HUDEP-2 (cell line): ENCODE results near the gene CAMTA1.
A peak's percentile ranks its signal among the peaks of the same experiment; 100 is the strongest.

Experiments used
- DNase-seq, 76 experiments: peaks; one replicate each; lab custom pipeline; 2025; ENCODE audit not compliant: unreplicated experiment in 76 of 76; lab: John Stamatoyannopoulos, UW

CAMTA1 gene

DNA sequence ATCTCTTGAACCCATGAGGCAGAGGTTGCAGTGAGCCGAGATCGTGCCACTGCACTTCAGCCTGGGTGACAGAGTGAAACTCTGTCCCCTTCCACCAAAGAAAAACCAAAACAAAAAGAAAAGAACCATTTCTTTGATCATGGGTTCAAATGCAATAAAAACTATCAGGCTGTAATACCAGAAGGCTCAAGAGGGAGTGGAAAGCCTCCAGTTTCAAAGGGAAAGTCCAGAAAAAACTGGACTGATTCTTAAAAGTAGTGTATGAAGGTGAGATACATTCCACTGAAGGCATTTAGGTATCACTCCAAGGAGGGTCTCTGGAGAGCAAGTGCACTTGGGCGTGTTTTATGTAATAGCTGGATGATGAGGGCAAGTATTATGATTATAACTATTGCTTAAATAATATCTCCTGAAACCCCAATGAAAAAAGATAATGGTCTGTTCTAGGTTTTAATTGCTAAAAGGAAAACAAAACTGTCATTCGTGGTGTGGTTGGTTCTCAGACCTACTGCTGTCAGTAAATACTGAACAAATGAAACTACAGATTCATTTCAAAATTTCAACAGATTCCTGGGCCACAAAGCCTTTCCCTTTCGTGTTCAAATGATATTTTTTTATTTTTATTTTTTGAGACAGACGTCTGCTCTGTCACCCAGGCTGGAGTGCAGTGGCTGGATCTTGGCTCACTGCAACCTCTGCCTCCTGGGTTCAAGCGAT is 6.0 kb upstream of the CAMTA1 start:
- DNase-seq, result no peak

GRCh38 chr1:6782151-6782550 is 3.1 kb upstream of the CAMTA1 start:
- no peak for DNase-seq

GRCh38 chr1:6783221-6783620 is 2.0 kb upstream of the CAMTA1 start:
- peak in 1 of 76 experiments; percentile 11 for DNase-seq

GRCh38 chr1:6783936-6784559 is 1.2 kb upstream of the CAMTA1 start:
- peak in 4 of 76 experiments; percentile 12 to 32 (median 28) for DNase-seq

DNA sequence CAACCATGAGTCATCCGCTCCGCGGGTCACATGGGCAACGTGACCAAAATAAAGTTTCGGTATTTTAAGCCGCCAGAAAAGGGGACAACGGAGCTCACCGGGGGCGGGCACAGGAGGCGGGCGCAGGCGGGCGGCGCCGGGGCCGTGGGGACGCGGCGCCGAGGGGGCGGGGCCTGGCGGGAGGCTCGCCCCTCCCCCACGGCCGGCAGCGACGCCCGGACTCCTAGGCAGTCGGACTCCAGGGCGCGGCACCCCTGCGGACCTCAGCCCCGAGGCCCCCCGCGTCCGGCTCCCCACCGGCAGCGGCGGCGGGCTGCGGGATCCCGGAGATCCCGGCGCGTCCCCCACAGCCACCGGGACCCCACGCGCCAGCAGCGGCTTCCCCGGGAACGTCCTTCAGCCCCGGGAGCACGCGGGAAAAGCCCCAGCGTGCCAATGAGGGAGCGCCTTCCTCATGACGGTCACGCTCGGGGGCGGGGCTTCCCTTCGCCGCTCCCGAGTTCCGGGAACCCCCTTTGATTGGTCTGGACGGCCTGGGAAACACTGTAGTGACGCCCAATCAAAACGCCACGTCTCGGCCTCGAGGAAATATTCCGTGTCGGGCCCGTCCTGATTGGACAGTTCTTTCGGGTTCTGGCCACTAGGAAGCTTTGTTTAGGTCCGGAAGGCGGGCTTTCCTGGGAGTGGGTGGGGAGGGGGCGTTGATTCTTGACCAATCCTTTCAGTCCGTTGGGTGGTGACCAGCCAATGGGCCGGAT is 515 bp upstream of the CAMTA1 start:
- DNase-seq, result peak; percentile 47 to 100 (median 99)

DNA sequence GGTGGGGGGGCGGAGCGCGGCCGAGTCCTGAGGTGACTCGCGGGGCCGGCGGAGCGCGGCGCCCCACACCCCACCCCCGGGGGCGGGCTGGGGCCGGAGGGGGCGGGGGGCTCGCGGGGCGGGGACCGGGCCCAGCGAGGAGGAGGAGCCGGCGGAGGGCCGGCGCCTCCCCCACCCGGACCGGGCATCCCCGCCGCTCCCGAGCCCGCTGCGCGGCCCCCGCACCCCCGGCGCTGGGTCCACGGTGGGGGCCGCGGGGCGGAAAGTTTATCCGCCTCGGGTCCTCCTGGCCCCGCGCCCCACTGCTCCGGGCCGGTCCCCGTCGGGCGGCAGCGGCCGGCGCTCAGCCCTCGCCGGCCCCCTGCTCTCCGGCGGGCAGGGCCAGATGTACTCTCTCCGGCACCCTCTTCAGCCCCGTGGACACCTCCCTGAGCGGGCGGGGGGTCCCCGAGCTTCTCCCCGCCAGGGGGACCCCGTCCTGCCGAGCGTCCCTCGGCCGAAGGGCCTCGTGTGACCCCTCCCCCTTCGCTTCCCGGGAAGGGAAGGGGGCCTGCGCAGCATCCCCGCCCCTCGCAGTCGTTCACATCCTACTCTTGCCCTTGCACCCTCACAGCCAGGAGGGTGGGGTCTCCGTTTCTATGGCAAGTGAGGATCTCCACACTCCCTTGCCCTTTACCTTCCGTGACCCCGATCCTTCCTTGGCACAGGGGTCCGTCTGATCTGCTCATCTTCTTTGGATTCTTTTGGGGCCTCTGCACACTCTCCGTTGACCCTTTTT is 663 bp downstream of the CAMTA1 start:
- DNase-seq, result peak in 6 of 76 experiments; percentile 2 to 25 (median 19)

DNA sequence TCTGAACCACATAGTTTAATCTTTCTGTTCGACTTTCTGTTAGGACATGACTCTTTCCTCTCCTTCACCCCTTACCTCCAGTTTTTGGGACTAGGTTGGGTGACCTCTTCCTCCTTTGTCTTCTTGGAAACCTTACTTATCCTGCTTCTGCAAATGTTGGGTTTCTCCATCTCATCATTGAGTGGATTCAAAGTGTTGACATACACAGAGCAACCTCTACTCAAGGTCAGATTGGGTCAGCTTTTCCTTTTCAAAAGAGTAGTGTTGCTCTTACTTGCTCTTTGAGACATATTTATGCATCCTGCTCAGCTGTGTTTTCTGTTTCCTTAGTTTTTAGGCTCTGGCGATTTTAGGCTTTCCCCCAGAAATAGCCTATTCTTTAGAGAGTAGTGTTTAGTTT is 3.7 kb downstream of the CAMTA1 start:
- DNase-seq, result no peak

- no peak for DNase-seq
These were observed 4.9 kb downstream of the CAMTA1 start for GRCh38 chr1:6790146-6790545.

DNA sequence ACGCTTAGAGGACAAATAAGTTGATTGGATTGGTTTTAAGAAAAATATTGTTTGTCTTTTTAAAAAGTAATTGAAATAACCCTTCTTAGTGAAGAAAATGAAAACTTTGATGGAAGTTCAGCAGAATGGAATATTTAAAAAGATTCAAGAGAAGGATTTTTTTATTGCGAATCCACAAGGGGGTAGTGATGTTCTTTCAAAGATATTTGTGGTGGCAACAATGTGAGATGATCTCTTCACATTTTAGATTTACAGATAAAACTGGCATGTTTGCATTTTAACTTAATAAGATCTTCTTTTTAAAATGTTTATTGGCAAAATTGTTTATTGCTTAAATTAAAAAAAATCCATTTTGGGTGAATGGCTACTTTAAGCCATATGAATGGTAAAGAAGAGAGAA is 8.9 kb downstream of the CAMTA1 start:
- DNase-seq, result peak in 10 of 76 experiments; percentile 7 to 45 (median 14)

GRCh38 chr1:6795203-6795602 is 9.9 kb downstream of the CAMTA1 start:
- DNase-seq, result no peak

DNA sequence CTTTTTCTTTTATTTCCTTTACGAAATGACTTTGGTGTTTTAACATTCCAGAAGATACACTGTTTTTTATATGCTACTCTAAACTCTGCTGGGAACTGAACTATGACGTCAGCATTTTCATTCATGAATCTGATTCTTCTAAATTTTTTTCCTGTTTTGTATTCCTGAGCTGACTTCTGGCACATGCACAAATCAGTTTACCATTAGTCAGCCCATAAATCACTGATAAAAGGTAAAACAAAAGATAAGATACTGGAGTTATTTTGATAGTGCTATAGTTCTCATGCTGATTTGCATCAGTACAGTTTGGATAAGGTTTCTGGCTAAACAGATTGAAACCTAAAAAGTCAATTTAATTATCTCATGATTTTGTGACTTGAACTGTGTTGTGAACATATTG is 10.4 kb downstream of the CAMTA1 start:
- DNase-seq, result no peak

DNA sequence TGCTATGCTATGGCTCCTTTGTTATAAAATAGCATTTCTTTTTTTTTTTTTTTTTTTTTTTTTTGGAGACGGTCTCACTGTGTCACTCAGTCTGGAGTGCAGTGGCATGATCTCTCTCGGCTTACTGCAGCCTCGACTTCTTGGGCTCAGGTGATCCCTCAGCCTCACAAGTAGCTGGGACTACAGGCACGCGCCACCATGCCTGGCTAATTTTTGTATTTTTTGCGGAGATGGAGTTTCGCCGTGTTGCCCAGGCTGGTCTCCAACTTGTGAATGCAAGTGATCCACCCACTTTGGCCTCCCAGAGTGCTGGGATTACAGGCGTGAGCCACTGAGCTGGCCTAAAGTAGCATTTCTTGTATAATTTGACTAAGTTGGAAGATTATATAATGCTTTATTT is 10.8 kb downstream of the CAMTA1 start:
- no peak for DNase-seq

DNA sequence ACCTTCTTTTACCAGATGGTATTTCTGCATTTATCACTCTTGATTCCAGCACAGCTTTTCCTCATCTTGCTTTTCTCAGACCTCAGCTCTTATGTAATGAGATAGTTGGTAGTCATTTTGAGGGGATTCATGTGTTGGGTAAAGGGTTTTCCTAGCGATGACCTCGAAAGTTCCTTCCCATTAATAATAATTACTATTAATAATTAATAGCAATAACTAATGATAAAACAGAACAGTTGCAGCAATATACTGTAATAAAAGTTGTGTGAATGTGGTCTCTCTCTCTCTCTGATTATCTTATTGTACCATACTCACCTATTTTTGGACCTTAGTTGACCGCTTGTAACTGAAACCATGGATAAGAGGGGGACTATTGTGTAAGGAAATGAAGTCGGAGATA is 14.2 kb downstream of the CAMTA1 start:
- no peak for DNase-seq

- no peak for DNase-seq
These were observed 15.5 kb downstream of the CAMTA1 start for GRCh38 chr1:6800745-6801144.

- no peak for DNase-seq
These were observed 15.9 kb downstream of the CAMTA1 start for GRCh38 chr1:6801199-6801598.

GRCh38 chr1:6801966-6802365 is 16.7 kb downstream of the CAMTA1 start:
- DNase-seq, result no peak

DNA sequence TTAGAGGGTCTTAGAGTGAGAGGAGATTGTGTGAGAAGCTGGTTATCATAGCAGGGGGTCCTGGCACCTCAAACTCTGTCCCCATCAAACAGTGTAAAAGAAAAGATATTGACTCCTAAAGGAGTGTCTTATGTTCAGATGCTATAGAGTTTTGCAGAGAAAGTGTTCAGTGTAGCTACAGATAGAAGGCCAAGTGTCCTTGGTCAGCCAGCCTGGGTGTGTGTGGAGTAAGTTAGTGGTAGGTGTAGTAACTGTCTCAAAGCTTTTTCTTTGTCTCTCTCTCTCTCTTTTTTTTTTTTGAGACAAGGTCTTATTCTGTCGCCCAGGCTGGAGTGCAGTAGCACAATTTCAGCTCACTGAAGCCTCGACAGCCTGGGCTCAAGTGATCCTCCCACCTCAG is 17.2 kb downstream of the CAMTA1 start:
- DNase-seq, result no peak

DNA sequence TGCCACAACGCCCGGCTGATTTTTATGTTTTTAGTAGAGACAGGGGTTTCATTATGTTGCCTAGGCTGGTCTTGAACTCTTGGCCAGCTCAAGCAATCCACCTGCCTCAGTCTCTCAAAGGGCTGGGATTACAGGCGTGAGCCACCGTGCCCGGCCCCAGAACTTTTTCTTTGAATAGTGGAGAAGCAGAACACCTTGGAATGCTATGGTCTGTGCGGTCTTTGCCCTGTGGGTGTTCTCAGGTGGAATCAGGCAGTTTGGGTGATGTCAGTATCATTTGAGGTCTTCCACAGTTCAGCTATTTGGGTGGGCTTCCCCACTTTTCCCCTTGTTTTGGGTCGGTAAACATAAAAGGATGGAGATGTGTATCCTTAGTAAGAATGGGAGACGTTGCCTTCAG is 17.6 kb downstream of the CAMTA1 start:
- DNase-seq, result no peak

DNA sequence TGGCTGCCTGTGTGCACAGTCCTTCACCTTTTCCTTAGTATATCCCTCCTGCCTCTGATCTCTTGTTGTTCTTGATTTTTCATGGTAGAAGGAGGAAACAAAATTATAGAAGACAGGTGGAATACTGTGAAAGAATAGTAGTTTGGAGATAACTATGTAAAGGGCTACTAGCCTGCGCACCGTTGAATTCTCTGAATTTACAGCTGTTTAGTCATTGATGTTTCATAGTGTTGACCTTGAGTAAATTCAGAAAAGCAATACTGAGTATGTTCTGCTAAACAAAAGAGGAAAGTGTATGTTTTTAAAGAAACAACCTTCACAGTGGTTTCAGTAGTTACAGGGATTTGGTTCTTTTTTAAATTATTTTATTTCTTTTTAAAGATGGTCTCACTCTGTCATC is 18.1 kb downstream of the CAMTA1 start:
- DNase-seq, result no peak

- DNase-seq, result no peak
These were observed 19.8 kb downstream of the CAMTA1 start for GRCh38 chr1:6805004-6805416.

DNA sequence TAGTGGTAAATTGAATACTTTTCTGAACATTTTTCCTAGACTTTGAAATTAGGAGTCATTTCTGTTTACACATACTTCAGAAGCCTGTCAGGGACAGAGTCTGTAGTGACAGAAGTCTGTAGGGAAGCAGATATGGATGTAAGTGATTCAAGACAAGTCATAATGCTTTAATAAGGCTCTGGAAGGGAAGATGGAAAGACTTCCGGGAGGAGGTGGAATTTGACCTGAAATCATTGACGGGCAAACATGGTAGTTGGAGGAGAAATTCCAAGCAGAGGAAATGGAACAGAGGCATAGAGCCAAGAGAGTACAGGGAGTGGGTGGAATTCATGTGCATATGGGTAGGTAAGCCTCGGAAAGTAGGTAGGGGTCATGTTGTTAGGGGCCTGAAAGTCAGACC is 22.5 kb downstream of the CAMTA1 start:
- DNase-seq, result no peak
